Calu3 (cell line): ENCODE data around the gene TRPM4. TPM values are rescaled to one million over a fixed set of nuclear protein-coding genes. Genes with fewer than 3 reads are reported as not detected.
A peak's percentile ranks its signal among the peaks of the same experiment; 100 is the strongest.
"Not testable (repeated sequence)": the region's sequence is repeated elsewhere in the genome, so short reads cannot be mapped to it uniquely, and the experiment has no call there.

ENCODE experiments used
- BruUV-seq: library from RNA; stranded (reverse); fragments of 400-500 nt; replicated peaks from 2 replicates; lab custom pipeline; 2021; lab: Mats Ljungman, UMichigan
- CTCF ChIA-PET: fragments of 300-600 bp; sonication (Branson Sonifier 250); formaldehyde crosslinking; loops from one replicate; lab custom pipeline; 2022; ENCODE audit warnings: antibody characterized with exemption; lab: Charles Lee
- DNase-seq: peaks from one replicate; pipeline ENCODE4 v3.0.0; 2022
- H3K27ac Mint-ChIP-seq: one replicate; pipeline ENCODE4 v1.8.0; 2022; ENCODE audit warnings: mixed read lengths; ENCODE audit not compliant: unreplicated experiment
- H3K27me3 Mint-ChIP-seq: one replicate; pipeline ENCODE4 v1.8.0; 2022; ENCODE audit warnings: mixed read lengths; ENCODE audit not compliant: unreplicated experiment
- H3K36me3 Mint-ChIP-seq: one replicate; pipeline ENCODE4 v1.8.0; 2022; ENCODE audit warnings: mild to moderate bottlenecking, moderate library complexity, mixed read lengths; ENCODE audit not compliant: insufficient read depth, unreplicated experiment
- H3K4me1 Mint-ChIP-seq: one replicate; pipeline ENCODE4 v1.8.0; 2022; ENCODE audit warnings: mild to moderate bottlenecking, low read depth, mixed read lengths; ENCODE audit not compliant: unreplicated experiment
- H3K4me3 Mint-ChIP-seq: one replicate; pipeline ENCODE4 v1.8.0; 2022; ENCODE audit warnings: mild to moderate bottlenecking, low read depth, moderate library complexity, mixed read lengths; ENCODE audit not compliant: unreplicated experiment
- H3K9me3 Mint-ChIP-seq: one replicate; pipeline ENCODE4 v1.8.0; 2022; ENCODE audit warnings: low read depth, mixed read lengths; ENCODE audit not compliant: unreplicated experiment
- CTCF ChIP-seq: fragments of 200-600 bp; IDR thresholded peaks from one replicate; pipeline ENCODE4 v1.8.0; 2022; ENCODE audit warnings: antibody characterized with exemption; ENCODE audit not compliant: unreplicated experiment
- intact Hi-C: fragments of 100-400 bp; cut with micrococcal nuclease; formaldehyde crosslinking; loops from one replicate; pipeline ENCODE4 v1.10.0; 2022; ENCODE audit not compliant: unreplicated experiment
- total RNA-seq: library from RNA; stranded (reverse); gene quantifications from 2 replicates; pipeline ENCODE4 v1.2.3, GENCODE V29; 2022

Gene TRPM4
- total RNA-seq, 1 experiment from 2014 or later: 70.0 TPM

- Mint-ChIP-seq H3K27me3 (no peaks in the 10 kb centered on the region), H3K4me1 (peaks cover 7% of the 10 kb centered on the region), H3K4me3 (no peak overlapping the region), H3K9me3 (no peaks in the 10 kb centered on the region), H3K36me3 (peaks cover 49% of the 10 kb centered on the region), H3K27ac (no peak overlapping the region)
- CTCF ChIA-PET: interaction anchor here (0.6 to 1.7 kb wide), 2 partner anchors 103 to 708 kb away, joined by 5 to 7 read pairs; no protein-coding TSS in a partner anchor
- intact Hi-C loops: no loop called here
- no peak for TF ChIP-seq CTCF
- no peak for DNase-seq
- BruUV-seq: no TSS peak
Measured at GRCh38 chr19:49201042-49201441, 43.5 kb downstream of the TRPM4 start.

- CTCF ChIA-PET: interaction anchor here (0.7 kb wide), 2 partner anchors 72 to 73 kb away, joined by 9 to 12 read pairs; no protein-coding TSS in a partner anchor
- H3K9me3 Mint-ChIP-seq: no peaks in the 10 kb centered on the region
Measured at GRCh38 chr19:49205114-49205513, 47.5 kb downstream of the TRPM4 start.

GRCh38 chr19:49209502-49209901 is 51.9 kb downstream of the TRPM4 start:
- H3K27ac Mint-ChIP-seq, DNase-seq, BruUV-seq, H3K4me3 Mint-ChIP-seq, H3K27me3 Mint-ChIP-seq, H3K9me3 Mint-ChIP-seq: not testable (repeated sequence)
- intact Hi-C loops: loop anchor here (5.0 kb wide), 2 partner anchors 92 to 112 kb away; partner anchors contain the start of genes C19orf73 and PPFIA3
- CTCF ChIA-PET: interaction anchor here (0.7 to 1.0 kb wide), 3 partner anchors 15 to 784 kb away, joined by 7 to 8 read pairs (median 7); no protein-coding TSS in a partner anchor
- H3K36me3 Mint-ChIP-seq: peaks cover 54% of the 10 kb centered on the region
- peaks cover 12% of the 10 kb centered on the region for H3K4me1 Mint-ChIP-seq

More at GRCh38 chr19:49205114-49205513, 47.5 kb downstream of the TRPM4 start:
- peaks cover 63% of the 10 kb centered on the region for H3K36me3 Mint-ChIP-seq
- H3K4me1 Mint-ChIP-seq: peaks cover 19% of the 10 kb centered on the region
- TF ChIP-seq CTCF: no peak
- no TSS peak for BruUV-seq
- no peak overlapping the region for H3K27ac Mint-ChIP-seq
- no peak for DNase-seq
- H3K4me3 Mint-ChIP-seq: no peak overlapping the region
- H3K27me3 Mint-ChIP-seq: no peaks in the 10 kb centered on the region
- intact Hi-C loops: loop anchor here (5.0 kb wide), 2 partner anchors 88 to 108 kb away; partner anchors contain the start of genes C19orf73 and PPFIA3

GRCh38 chr19:49210108-49210900 is 52.7 kb downstream of the TRPM4 start:
- no peak for TF ChIP-seq CTCF
- no peaks in the 10 kb centered on the region for H3K27me3 Mint-ChIP-seq
- no TSS peak for BruUV-seq
- intact Hi-C loops: no loop called here
- H3K27ac Mint-ChIP-seq: no peak overlapping the region
- peaks cover 46% of the 10 kb centered on the region for H3K36me3 Mint-ChIP-seq
- DNase-seq: peak; percentile 34
- CTCF ChIA-PET: interaction anchor here (0.7 to 1.4 kb wide), 4 partner anchors 16 to 783 kb away, joined by 6 to 8 read pairs (median 7); no protein-coding TSS in a partner anchor
- H3K4me1 Mint-ChIP-seq: peaks cover 12% of the 10 kb centered on the region
- H3K4me3 Mint-ChIP-seq: no peak overlapping the region
- no peaks in the 10 kb centered on the region for H3K9me3 Mint-ChIP-seq
